GM23248 (cell line): ENCODE results near the gene TTC23.

Experiments
- EZH2 ChIP-seq: fragments of 200-600 bp; sonication (generic); IDR thresholded peaks from 2 replicates; pipeline ENCODE4 v1.6.1; 2018; ENCODE audit warnings: antibody characterized with exemption, mild to moderate bottlenecking; ENCODE audit not compliant: insufficient read depth, poor library complexity, severe bottlenecking
- EZH2phosphoT487 ChIP-seq: fragments of 200-600 bp; sonication (generic); IDR thresholded peaks from 2 replicates; pipeline ENCODE4 v1.6.1; 2018; ENCODE audit warnings: antibody characterized with exemption, moderate library complexity, mild to moderate bottlenecking, low read depth; ENCODE audit not compliant: insufficient read depth

- no peak for TF ChIP-seq EZH2
- no peak for TF ChIP-seq EZH2phosphoT487
Measured at GRCh38 chr15:99172989-99173388, 76.4 kb downstream of the TTC23 start.
